Liver (tissue), 3 donors: ENCODE results near the gene LHFPL6.

Experiments
- ATF3 ChIP-seq: IDR thresholded peaks from 2 replicates; pipeline ENCODE4 v1.6.1; 2016; ENCODE audit warnings: antibody characterized with exemption
- CTCF ChIP-seq: fragments of 150-350 bp; IDR thresholded peaks from 2 replicates; pipeline ENCODE4 v1.5.1; 2017; ENCODE audit warnings: improper control_type of control experiment, low read depth, low read length; ENCODE audit not compliant: missing input control
- FOXA1 ChIP-seq: IDR thresholded peaks from 2 replicates; pipeline ENCODE4 v1.6.1; 2016; ENCODE audit warnings: antibody characterized with exemption
- GABPA ChIP-seq, 2 donors: IDR thresholded peaks in 1 of 2; conservative IDR thresholded peaks in 1 of 2; 2 replicates each; pipeline ENCODE4 v1.6.1; 2016; ENCODE audit warnings: antibody characterized with exemption in 2 of 2, mild to moderate bottlenecking in 1 of 2, moderate library complexity in 1 of 2
- HNF4G ChIP-seq: IDR thresholded peaks from 2 replicates; pipeline ENCODE4 v1.6.1; 2016; ENCODE audit warnings: antibody characterized with exemption
- JUND ChIP-seq, 2 donors: IDR thresholded peaks; 2 replicates each; pipeline ENCODE4 v1.6.1; 2016; ENCODE audit warnings: antibody characterized with exemption in 2 of 2
- MAX ChIP-seq: IDR thresholded peaks from 2 replicates; pipeline ENCODE4 v1.6.1; 2016; ENCODE audit warnings: antibody characterized with exemption
- RAD21 ChIP-seq, 2 donors: IDR thresholded peaks; 2 replicates each; pipeline ENCODE4 v1.6.1; 2016; ENCODE audit warnings: antibody characterized with exemption in 2 of 2, mild to moderate bottlenecking in 2 of 2
- REST ChIP-seq: IDR thresholded peaks from 2 replicates; pipeline ENCODE4 v1.6.1; 2016; ENCODE audit warnings: antibody characterized with exemption, mild to moderate bottlenecking
- SP1 ChIP-seq: IDR thresholded peaks from 2 replicates; pipeline ENCODE4 v1.6.1; 2018; ENCODE audit warnings: antibody characterized with exemption, mild to moderate bottlenecking
- TAF1 ChIP-seq: conservative IDR thresholded peaks from 2 replicates; pipeline ENCODE4 v1.6.1; 2016; ENCODE audit warnings: antibody characterized with exemption, mild to moderate bottlenecking
- YY1 ChIP-seq: IDR thresholded peaks from 2 replicates; pipeline ENCODE4 v1.6.1; 2016; ENCODE audit warnings: antibody characterized with exemption, mild to moderate bottlenecking
- ZBTB33 ChIP-seq: IDR thresholded peaks from 2 replicates; pipeline ENCODE4 v1.6.1; 2016; ENCODE audit warnings: antibody characterized with exemption
- donor health status: healthy.
- donor health status: healthy.

- TF ChIP-seq JUND (IDR thresholded peaks at IDR 0.05) (no peak), SP1 (no peak), CTCF (no peak), TAF1 (no peak), MAX (no peak), ATF3 (no peak), ZBTB33 (no peak), HNF4G (no peak), REST (no peak), YY1 (no peak), GABPA (IDR thresholded peaks at IDR 0.05 in 1 of 2, conservative IDR thresholded peaks at IDR 0.05 in 1 of 2) (no peak), RAD21 (IDR thresholded peaks at IDR 0.05) (no peak), FOXA1 (no peak)
These were observed 240.2 kb downstream of the LHFPL6 start for GRCh38 chr13:39362652-39363381.
